GM21423 (cell line): ENCODE results near the gene TTC8.

Experiments
- ATAC-seq: cut with Tn5 transposase; IDR thresholded peaks from one replicate; pipeline ENCODE4 v1.9.1; 2021; ENCODE audit warnings: mild to moderate bottlenecking, moderate library complexity; ENCODE audit not compliant: unreplicated experiment

The TTC8 gene

DNA sequence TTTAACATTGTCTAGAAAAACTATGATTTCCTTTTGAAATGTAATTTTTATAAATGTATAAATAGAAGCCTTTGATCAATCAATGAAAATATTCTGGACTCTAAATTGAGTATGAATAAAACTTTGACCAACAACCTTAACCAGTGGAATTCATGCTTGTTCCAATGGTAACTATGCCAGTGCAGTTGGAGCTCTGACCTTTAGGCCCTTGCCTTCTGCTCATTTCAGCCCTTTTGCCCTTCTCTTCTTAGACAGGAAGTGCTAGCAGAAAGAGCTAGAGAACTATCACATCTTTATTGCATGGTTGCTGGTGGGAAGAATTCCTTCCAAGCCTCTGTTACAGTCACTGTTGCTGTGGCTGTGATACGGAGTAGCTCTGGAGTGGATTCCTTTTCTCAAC, 39.7 kb downstream of the TTC8 start:
- ATAC-seq, result no peak

GRCh38 chr14:88866305-88866704, 41.9 kb downstream of the TTC8 start:
- no peak for ATAC-seq

GRCh38 chr14:88868558-88869159, 44.2 kb downstream of the TTC8 start:
- ATAC-seq, result no peak

- no peak for ATAC-seq
Measured at GRCh38 chr14:88870777-88871176, 46.3 kb downstream of the TTC8 start.

- ATAC-seq, result no peak
Measured at GRCh38 chr14:88871429-88871828, 47.0 kb downstream of the TTC8 start.

- no peak for ATAC-seq
Measured at GRCh38 chr14:88872976-88873375, 48.5 kb downstream of the TTC8 start.

- no peak for ATAC-seq
Measured at GRCh38 chr14:88877192-88877591, 52.7 kb downstream of the TTC8 start.

GRCh38 chr14:88879022-88879421, 54.6 kb downstream of the TTC8 start:
- ATAC-seq, result no peak

DNA sequence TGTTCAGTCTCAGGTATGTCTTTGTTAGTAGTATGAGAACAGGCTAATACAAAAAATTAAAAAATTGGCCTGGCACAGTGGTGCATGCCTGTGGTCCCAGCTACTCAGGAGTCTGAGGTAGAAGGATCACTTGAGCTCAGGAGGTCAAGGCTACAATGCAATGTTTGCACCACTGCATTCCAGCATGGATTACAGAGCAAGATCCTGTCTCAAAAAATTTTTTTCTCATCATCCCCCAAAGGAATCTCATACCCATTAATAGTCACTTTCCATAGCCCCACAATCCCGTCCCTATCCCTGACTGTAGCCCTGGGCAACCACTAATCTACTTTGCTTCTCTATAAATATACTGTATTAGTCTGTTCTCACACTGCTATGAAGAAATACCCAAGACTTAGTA, 57.8 kb downstream of the TTC8 start:
- ATAC-seq, result no peak

GRCh38 chr14:88895116-88895515, 70.7 kb downstream of the TTC8 start:
- no peak for ATAC-seq

- no peak for ATAC-seq
Measured at GRCh38 chr14:88901189-88901588, 76.7 kb downstream of the TTC8 start.

DNA sequence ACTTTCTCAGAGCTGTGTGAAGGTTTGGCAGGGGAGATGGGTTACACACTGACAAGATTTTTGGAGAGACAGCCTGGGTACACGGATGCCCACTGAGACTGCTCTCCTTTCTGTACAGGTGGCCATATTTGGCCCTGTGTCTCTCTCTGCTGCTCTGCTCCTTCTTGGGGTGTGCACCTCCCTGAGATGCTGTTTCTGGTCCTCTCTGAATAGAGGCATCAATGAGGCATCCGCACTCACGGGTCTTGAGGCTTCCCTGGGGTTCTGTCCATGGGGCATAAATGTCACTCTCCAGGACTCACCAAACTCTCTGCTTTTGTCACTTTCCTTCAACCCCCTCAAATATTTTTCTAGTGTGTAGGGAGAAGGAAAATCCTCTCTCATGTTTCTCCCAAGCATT, 77.5 kb downstream of the TTC8 start:
- no peak for ATAC-seq

DNA sequence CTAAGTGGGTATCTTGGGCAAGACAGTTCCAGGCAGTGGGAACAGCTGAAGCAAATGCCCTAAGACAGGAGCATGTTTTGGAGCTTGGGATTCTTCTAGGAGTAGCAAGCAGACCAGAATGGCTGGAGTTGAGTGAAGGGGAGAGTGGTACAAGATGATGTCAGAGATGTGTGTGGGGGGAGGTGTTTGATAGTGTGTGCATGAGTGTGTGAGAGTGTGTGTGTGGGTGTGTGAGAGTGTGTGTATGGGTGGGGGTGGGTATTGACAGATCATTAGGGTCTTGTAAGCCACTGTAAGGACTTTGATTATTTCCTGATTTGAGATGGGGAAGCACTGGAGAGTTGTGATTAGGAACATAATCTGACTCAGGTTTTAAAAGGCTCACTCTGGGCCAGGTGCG, 78.4 kb downstream of the TTC8 start:
- ATAC-seq, result no peak

DNA sequence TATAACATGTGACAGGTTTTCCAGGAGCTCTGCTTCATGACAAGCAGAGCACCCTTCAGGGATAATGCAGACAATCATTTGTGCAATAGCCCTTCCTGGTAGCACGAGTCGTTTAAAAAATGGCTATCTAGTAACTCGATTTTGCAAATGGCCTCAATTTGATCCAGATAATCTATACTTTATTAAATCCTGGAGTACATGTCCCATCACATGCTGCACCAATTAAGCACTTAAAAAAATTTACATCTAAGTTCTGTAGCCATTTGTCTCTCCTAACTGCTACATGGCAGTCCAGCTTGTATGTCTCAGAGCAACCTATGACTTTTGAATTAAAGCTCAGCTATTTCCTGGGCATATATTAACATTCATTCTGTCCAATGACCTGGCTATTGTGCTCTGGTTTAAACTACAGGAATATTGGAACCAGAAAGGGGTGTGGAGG, 79.8 kb downstream of the TTC8 start:
- no peak for ATAC-seq

- no peak for ATAC-seq
Measured at GRCh38 chr14:88904864-88905263, 80.4 kb downstream of the TTC8 start.

DNA sequence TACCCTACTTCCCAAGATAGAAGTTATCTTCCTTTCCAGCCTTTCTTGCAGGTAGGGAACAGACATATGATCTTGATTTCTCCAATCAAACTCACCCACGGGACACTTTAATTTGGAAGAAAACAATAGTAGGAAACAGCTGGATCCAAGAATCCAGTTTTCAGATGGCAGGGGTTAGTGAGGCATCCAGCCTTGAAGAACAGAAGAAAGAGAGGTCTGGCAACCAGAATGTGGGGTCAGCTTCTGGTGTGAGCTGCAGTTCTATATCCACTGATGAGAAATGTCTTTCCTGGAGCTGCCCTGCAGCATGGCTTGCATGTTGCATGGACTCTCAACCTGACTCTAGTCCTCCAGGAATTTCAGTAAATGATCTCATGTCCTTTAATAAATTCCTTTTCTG, 83.8 kb downstream of the TTC8 start:
- no peak for ATAC-seq

GRCh38 chr14:88910386-88910785, 85.9 kb downstream of the TTC8 start:
- ATAC-seq, result no peak

DNA sequence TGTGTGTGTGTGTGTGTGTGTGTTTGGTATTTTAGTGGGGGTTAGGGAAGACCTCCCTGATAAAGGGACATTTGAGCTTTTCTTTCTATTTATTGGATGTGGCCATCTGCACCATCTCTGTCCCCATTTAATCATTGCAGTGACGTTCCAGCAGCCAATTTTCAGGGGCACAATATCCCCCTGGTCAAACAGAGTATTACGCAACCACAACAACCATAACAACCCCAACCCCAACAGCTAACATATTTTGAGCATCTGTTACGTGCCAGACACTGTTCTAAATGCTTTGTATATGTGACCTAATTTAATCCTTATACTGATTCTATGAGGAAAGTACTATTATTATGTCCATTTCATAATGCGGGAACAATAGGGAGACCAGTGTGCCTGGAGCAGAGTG, 87.4 kb downstream of the TTC8 start:
- no peak for ATAC-seq

DNA sequence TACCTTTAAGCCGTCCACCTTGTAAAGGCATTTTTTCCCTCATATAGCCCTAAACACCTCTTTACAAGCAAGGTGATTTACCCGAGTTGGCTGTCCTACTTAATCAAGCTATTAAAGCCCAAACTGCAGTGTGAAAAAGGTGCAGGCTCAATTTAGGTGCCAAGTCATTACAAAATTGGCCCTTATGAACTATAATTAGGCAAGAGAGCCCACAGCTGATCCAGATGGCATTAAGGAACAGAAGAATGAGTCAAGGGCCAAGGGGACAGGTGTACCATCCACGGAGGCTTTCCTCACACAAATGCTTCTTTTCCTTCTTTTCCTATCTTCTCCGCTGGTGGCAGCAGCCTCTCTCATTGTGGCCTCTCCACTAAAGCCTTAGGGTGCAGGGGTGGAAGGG, 90.5 kb downstream of the TTC8 start:
- no peak for ATAC-seq

DNA sequence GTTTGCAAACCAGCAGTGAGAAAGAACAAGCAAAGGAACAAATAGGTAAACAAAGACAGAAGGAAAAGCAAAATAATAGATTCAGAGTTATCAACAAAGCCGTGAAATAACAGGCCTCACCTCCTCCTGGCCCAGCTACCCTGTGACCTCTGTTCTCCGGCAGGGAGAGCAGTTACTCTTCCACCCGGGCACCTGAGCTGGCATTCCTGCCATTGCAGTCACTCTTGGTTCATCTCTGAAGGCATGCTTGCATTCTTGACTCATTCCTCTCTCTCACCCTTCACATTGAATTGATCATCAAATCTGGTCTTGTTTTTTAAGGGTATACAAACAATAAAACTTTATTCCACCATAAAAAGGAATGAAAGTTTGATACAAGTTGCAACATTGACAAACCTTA, 95.1 kb downstream of the TTC8 start:
- no peak for ATAC-seq
